AG09309 (cell line): ENCODE measurements around the gene TTC9B.

Source experiments
- DNase-seq: peaks from one replicate; pipeline ENCODE4 v3.0.0-alpha.2; 2010; ENCODE audit warnings: low read depth
- H3K4me3 ChIP-seq: 2 replicates; pipeline ENCODE4 v1.5.1; 2011; ENCODE audit warnings: mild to moderate bottlenecking, low read depth, low read length, moderate library complexity; ENCODE audit not compliant: control insufficient read depth
- CTCF ChIP-seq: IDR thresholded peaks from 2 replicates; pipeline ENCODE4 v1.5.1; 2011; ENCODE audit warnings: mild to moderate bottlenecking, low read depth, low read length, inconsistent platforms; ENCODE audit not compliant: insufficient read depth, control insufficient read depth; ENCODE audit errors: missing control alignments

The TTC9B gene

GRCh38 chr19:40217934-40218890, at the start of gene TTC9B:
TTC9B (minus strand) TSS chr19:40218384; CDS start chr19:40218381, 3 bp downstream.
- DNase-seq: no peak
- TF ChIP-seq CTCF: no peak
- no peak within 1 kb of the TSS for H3K4me3 ChIP-seq

GRCh38 chr19:40267601-40267997, 49.4 kb upstream of the TTC9B start:
- no peak for TF ChIP-seq CTCF
- DNase-seq: no peak
- H3K4me3 ChIP-seq: no peak overlapping the region

- TF ChIP-seq CTCF: no peak
- no peak for DNase-seq
- H3K4me3 ChIP-seq: no peak overlapping the region
Measured at GRCh38 chr19:40266912-40267600, 48.9 kb upstream of the TTC9B start.

GRCh38 chr19:40266119-40266518, 47.9 kb upstream of the TTC9B start:
- no peak for TF ChIP-seq CTCF
- no peak for DNase-seq
- no peak overlapping the region for H3K4me3 ChIP-seq

- TF ChIP-seq CTCF: no peak
- DNase-seq: no peak
- no peak overlapping the region for H3K4me3 ChIP-seq
Measured at GRCh38 chr19:40265763-40266099, 47.5 kb upstream of the TTC9B start.

GRCh38 chr19:40265055-40265762, 47.0 kb upstream of the TTC9B start:
- TF ChIP-seq CTCF: no peak
- no peak for DNase-seq
- no peak overlapping the region for H3K4me3 ChIP-seq
